A549 treated with DMSO at 1 μM for 4 hours (cell line): Measurements from ENCODE around the gene MZT2B. TPM values are rescaled to one million over a fixed set of nuclear protein-coding genes. Genes with fewer than 3 reads are reported as not detected.

Experiments
- total RNA-seq: library from RNA; stranded (reverse); fragments of 200-300 nt; extraction: Qiagen RNA extraction; gene quantifications from 5 replicates; pipeline ENCODE4 v1.2.3, GENCODE V29; 2022; ENCODE audit warnings: low read depth

The MZT2B gene, protein sequence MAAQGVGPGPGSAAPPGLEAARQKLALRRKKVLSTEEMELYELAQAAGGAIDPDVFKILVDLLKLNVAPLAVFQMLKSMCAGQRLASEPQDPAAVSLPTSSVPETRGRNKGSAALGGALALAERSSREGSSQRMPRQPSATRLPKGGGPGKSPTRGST
- 268 to 425 TPM (median 399 TPM) in 5 replicates for total RNA-seq

DNA sequence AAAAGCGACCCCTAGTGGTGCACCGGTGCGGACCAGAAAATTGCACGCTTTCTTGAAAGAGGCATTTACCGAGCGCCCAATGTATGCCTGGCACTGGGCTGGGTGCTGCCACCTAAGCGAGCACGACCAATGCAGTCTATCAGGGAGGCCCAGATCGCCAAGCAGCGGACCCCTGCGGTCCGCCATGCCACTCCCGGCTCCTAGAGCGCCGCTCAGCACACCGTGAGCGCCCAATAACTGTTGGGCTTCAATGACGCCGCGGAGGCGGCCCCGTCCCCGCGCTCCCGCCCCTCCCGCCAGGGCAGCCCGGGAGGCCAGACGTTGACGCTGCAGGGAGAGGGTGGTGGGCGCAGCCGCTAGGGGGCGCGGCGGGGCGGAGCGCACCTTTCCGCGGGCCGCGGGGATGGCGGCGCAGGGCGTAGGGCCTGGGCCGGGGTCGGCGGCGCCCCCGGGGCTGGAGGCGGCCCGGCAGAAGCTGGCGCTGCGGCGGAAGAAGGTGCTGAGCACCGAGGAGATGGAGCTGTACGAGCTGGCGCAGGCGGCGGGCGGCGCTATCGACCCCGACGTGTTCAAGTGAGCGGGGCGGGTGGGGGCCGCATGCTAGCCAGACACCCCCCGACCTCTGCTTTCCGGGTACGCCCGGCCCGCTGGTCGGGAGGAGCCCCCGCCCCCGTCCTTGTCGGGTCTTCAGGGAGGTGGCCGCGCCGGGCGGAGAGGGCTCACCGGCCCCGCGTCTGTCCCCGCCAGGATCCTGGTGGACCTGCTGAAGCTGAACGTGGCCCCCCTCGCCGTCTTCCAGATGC, at the start of gene MZT2B:
MZT2B (plus strand) TSS at position 383 of the 803 bp plus-strand sequence; CDS start at position 404, 21 bp downstream.

DNA sequence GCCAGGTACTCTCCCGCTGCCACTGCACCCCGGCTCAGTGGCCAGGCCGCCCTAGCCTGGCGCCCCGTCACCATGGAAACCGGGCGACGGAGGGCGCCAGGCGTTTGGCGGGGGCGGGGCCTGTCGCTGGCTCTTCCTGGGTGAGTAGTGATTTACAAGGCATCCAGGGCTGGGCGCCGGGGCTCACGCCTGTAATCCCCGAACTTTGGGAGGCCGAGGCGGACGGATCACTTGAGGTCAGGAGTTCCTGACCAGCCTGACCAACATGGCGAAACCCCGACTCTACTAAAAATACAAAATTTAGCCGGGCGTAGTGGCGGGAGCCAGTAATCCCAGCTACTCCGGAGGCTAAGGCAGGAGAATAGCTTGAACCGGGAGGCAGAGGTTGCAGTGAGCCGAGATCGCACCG, 37.1 kb upstream of the MZT2B start, which contains the start of gene CCDC74B:
CCDC74B (minus strand) TSS at position 107 of the 409 bp plus-strand sequence. CDS start 116 bp downstream, outside the sequence.

DNA sequence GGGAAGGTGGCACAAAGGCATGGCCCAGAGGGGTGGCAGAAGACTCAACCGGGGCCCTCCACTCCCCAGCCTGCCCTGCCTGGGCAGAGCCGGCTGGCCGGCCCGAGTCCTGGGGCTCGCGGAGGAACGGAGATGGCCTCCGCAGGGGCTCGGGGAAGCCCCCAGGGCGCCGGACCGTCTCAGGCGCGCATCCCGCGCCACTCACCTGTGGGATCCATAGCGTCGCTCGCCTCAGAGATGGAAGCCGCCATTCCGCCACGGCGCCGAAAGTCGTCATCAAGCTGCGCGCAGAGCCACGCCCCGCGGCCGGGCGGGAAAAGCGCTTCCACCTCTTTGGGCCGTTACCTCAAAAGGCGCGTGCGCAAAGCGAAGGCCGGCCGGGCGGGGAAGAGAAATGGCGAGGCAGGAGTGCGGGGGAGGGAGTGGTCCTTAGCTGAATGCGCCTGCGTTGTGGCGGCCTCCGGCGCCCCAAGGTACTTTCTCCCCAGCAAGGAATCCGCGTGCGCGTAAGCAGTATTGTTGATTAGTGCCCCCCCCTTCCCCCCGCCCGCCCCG, 660 bp upstream of the MZT2B start, which contains the start of gene SMPD4:
SMPD4 (minus strand) TSS at position 278 of the 555 bp plus-strand sequence. CDS start 5,010 bp downstream, outside the sequence.

DNA sequence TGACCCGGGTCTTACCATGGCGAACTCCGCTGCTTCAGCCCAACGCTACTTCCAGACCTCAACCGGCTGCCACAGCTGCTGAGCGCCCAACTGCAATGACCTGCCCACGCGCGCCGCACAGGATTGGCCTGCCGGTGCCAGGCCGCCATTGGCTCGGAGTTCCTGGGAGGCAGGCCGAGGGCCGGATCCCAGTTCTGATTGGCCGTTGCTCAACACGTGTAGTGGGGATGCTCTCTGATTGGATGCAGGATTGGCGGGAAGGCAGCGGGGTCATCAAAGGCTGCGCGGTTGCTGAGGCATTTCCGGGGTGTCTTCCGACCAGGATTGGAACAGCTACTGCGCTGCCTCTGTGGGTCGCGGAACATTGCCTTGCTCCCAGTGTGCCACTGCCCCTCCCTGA, 16.3 kb downstream of the MZT2B start, which contains the start of gene TUBA3E:
TUBA3E (minus strand) TSS at position 97 of the 400 bp plus-strand sequence; CDS start at position 18, 79 bp downstream.

Other genes with a start within 250 kb of the MZT2B start
- not detected in 5 replicates for gene RAB6C, start 202.6 kb upstream of the MZT2B start, total RNA-seq
- 0.03 to 0.07 TPM in 2 of 5 replicates, not detected in the others for gene POTEF, start 53.0 kb upstream of the MZT2B start, total RNA-seq
- 6.1 to 7.5 TPM (median 6.6 TPM) in 5 replicates for gene CCDC74B, start 37.1 kb upstream of the MZT2B start, total RNA-seq
- 68.8 to 82.2 TPM (median 73.9 TPM) in 5 replicates for gene SMPD4, start 660 bp upstream of the MZT2B start, total RNA-seq
- gene TUBA3E, start 16.2 kb downstream of the MZT2B start, total RNA-seq: not detected in 5 replicates
- gene IMP4, start 160.6 kb downstream of the MZT2B start, total RNA-seq: 138 to 176 TPM (median 154 TPM) in 5 replicates
- 24.9 to 32.1 TPM (median 29.4 TPM) in 5 replicates for gene PTPN18, start 173.8 kb downstream of the MZT2B start, total RNA-seq